Activated naive CD8-positive, alpha-beta T cell treated with anti-CD3 and anti-CD28 coated beads for 36 hours (primary cell): Measurements from ENCODE around the gene TCTN3. TPM values are rescaled to one million over a fixed set of nuclear protein-coding genes. Genes with fewer than 3 reads are reported as not detected.

Experiments
- DNase-seq: peaks from one replicate; pipeline ENCODE4 v3.0.0; 2021
- H3K27ac Mint-ChIP-seq: one replicate; pipeline ENCODE4 v1.8.0; 2022; ENCODE audit warnings: mild to moderate bottlenecking, moderate library complexity, mixed read lengths
- H3K27me3 Mint-ChIP-seq: one replicate; pipeline ENCODE4 v1.8.0; 2022; ENCODE audit warnings: mild to moderate bottlenecking, mixed read lengths
- H3K36me3 Mint-ChIP-seq: one replicate; pipeline ENCODE4 v1.8.0; 2021; ENCODE audit warnings: mild to moderate bottlenecking, mixed read lengths
- H3K4me1 Mint-ChIP-seq: one replicate; pipeline ENCODE4 v1.8.0; 2021; ENCODE audit warnings: mixed read lengths
- H3K4me3 Mint-ChIP-seq: one replicate; pipeline ENCODE4 v1.8.0; 2022; ENCODE audit warnings: mild to moderate bottlenecking, moderate library complexity, mixed read lengths
- H3K9me3 Mint-ChIP-seq: one replicate; pipeline ENCODE4 v1.8.0; 2022; ENCODE audit warnings: mixed read lengths
- total RNA-seq, 2 experiments: library from RNA; stranded (reverse); gene quantifications; one replicate each; pipeline ENCODE4 v1.2.3, GENCODE V29; 2021

TCTN3 gene
- total RNA-seq, 2 experiments from 2014 or later: 25.2 to 26.2 TPM

DNA sequence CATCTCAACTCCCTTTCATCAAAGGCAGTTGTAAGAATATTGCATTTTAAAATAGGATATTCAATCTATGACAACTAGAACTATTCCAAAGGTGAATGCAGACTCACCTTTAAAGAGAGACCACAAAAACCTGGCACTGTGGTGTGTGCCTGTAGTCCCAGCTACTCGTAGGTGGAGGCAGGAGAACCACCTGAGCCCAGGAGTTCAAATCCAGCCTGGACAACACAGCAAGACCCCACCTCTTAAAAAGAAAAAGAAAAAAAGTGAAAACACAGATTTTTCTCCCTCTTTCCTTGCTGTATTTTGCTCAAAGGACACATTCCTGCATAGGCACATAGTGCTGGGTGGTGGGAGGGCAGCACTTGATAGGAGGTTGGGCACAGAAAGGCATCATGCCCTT, 36.5 kb downstream of the TCTN3 start:
- Mint-ChIP-seq H3K27me3 (no peaks in the 10 kb centered on the region), H3K9me3 (peaks cover 4% of the 10 kb centered on the region), H3K27ac (no peak overlapping the region), H3K4me3 (peak overlapping the region; percentile 96), H3K36me3 (peaks cover 30% of the 10 kb centered on the region), H3K4me1 (peaks cover 28% of the 10 kb centered on the region)
- DNase-seq: no peak

DNA sequence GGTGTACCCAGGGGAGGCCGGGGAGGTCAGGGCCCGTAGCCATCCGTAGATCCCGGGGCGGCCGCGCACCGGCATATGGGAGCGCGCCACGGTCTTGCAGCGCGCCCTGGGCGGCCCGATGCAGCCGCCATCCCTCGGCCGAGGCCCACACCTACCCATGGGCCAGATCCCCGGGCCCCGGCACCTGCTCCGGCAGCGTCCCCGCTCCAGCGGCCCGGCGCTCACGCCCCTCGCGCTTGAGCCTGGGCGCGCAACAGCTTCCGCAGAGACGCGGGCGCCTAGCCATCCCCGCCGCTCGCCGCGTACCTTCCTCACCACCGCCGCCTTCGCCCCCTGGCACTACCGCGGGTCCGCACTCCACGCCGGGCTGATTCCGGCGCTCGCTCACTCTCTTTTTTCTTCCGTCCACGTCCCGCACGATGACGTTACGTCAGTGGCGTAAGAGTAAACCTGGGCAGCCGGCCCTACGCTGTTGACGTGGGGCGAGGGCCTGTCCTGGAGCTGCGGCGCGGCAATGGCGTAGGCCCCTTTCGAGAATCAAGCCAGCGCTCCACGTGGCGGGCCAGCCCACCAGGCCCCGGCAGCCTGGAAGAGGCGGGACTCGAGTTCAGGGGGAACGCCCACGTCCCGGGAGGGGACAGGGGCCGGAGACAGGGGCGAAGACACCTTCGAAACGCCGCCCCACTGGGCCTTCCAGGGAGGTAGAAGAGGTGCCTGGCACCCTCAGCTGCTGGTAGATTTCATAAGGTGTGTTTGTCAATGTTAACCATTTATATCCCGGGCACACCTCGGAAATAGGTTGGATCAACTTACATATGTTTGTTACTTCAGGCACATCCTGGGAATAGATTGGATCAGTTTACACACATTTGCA, 37.2 kb downstream of the TCTN3 start, which contains the start of gene ALDH18A1:
Gene ALDH18A1, minus strand, starts transcription at position 421 of the 874 bp plus-strand sequence. CDS start 3,334 bp downstream, outside the sequence.
- H3K27ac Mint-ChIP-seq: peak within 1 kb of the TSS; percentile 96

DNA sequence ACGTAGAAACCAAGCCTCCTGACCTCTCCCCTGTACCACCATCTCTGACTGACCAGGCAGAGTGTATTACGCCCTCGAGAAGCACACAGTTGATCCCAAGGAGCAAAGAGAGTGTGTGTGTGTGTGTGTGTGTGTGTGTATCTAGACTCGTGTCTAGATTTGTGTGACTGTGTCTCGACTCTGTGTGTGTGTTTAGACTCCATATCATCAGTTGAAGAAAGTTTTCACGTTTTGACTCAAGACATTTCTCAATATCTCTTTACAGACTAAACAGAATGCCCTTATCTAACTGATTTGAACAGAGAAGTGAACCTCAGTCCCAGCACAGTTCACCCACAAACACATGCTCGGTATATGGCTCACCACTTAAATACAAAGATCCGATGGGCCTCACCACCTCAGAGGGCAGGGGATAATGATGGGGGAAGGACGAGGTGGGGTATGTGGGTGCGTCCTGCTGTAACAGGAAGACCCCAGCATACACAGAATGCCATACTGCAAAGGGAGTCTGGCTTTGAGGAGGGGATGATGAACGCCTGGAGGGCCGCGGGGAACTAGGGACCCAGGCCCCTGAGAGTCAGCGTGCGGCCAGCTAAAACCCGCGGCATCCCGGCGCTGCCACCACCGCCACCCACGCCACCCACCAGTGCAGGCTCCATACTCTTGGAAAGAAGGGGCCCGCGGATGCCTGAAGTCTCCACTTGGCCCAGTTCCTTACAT, 38.0 kb downstream of the TCTN3 start:
- peaks cover 45% of the 10 kb centered on the region for H3K36me3 Mint-ChIP-seq
- H3K27ac Mint-ChIP-seq: peak overlapping the region; percentile 82
- peaks cover 9% of the 10 kb centered on the region for H3K9me3 Mint-ChIP-seq

More for the DNA sequence above, 37.2 kb downstream of the TCTN3 start, which contains the start of gene ALDH18A1:
- Mint-ChIP-seq H3K4me1 (peaks cover 31% of the 10 kb centered on the region), H3K27me3 (no peaks in the 10 kb centered on the region), H3K4me3 (peak within 1 kb of the TSS; percentile 96), H3K36me3 (peaks cover 37% of the 10 kb centered on the region), H3K9me3 (peaks cover 6% of the 10 kb centered on the region)
- peak; percentile 92 for DNase-seq

DNA sequence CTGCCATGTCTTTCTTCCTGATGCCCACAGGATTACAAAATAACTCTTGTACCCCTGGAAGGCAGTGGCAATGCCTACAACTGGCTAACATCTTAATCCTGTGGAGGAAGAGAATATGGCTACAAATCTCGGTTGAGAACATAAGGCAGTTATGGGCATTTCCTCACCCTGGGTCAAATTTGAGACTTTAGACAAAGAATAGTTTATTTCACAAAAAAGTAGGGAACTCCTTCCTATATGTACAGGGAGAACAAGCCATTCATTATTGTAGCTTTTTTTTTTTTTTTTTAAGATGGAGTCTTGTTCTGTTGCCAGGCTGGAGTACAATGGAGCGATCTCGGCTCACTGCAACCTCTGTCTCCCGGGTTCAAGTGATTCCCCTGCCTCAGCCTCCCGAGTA, 39.8 kb downstream of the TCTN3 start:
- DNase-seq: no peak
- Mint-ChIP-seq H3K27ac (no peak overlapping the region), H3K9me3 (peaks cover 9% of the 10 kb centered on the region), H3K4me3 (no peak overlapping the region), H3K4me1 (peaks cover 34% of the 10 kb centered on the region), H3K27me3 (no peaks in the 10 kb centered on the region), H3K36me3 (peaks cover 57% of the 10 kb centered on the region)

More for the DNA sequence above, 38.0 kb downstream of the TCTN3 start:
- H3K27me3 Mint-ChIP-seq: no peaks in the 10 kb centered on the region
- peaks cover 34% of the 10 kb centered on the region for H3K4me1 Mint-ChIP-seq
- DNase-seq: no peak
- peak overlapping the region; percentile 96 for H3K4me3 Mint-ChIP-seq

DNA sequence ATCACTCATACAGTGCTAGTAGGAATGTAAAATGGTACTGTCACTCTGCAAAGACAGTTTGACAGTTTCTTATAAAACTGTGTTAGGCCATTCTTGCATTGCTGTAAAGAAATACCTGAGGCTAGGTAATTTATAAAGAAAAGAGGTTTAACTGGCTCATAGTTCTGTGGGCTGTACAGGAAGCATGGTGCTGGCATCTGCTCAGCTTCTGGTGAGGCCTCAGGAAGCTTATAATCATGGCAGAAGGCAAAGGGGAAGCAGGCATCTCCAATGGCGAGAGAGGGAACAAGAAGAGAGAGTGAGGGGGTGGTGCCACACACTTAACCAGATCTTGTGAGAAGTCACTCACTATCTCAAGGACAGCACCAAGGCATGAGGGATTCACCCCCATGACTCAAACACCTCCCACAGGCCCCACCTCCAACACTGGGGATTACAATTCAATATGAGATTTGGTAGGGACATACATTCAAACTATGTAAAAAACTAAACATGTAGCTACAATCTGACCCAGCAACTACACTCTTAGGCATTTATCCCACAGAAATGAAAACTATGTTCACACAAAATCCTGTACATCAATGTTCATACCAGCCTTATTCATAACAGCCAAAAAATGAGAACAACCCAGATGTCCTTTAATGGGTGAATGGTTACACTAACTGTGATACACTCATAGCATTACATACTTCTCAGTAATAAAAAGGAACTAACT, 42.2 kb downstream of the TCTN3 start:
- Mint-ChIP-seq H3K27ac (no peak overlapping the region), H3K27me3 (no peaks in the 10 kb centered on the region), H3K4me1 (peaks cover 28% of the 10 kb centered on the region), H3K9me3 (peaks cover 6% of the 10 kb centered on the region), H3K4me3 (no peak overlapping the region), H3K36me3 (peaks cover 66% of the 10 kb centered on the region)
- DNase-seq: no peak

DNA sequence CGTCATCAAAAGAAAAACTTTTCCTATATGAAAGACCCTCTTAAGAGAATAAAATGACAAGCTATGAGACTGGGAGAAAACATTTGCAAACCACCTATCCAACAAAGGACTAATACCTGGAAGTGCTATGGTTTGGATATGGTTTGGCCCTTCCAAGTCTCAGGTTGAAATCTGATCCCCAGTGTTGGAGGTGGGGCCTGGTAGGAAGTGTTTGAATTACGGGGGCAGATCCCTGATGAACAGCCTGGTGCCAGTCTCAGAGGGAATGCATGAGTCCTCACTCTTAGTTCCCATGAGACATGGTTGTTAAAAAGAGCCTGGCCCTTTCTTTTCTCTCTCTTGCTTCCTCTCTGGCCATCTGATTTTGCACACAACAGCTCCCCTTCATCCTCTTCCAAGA, 43.5 kb downstream of the TCTN3 start:
- DNase-seq: no peak
- H3K27me3 Mint-ChIP-seq: no peaks in the 10 kb centered on the region
- no peak overlapping the region for H3K4me3 Mint-ChIP-seq
- H3K36me3 Mint-ChIP-seq: peaks cover 62% of the 10 kb centered on the region
- peaks cover 6% of the 10 kb centered on the region for H3K9me3 Mint-ChIP-seq
- H3K27ac Mint-ChIP-seq: no peak overlapping the region
- H3K4me1 Mint-ChIP-seq: peaks cover 22% of the 10 kb centered on the region

DNA sequence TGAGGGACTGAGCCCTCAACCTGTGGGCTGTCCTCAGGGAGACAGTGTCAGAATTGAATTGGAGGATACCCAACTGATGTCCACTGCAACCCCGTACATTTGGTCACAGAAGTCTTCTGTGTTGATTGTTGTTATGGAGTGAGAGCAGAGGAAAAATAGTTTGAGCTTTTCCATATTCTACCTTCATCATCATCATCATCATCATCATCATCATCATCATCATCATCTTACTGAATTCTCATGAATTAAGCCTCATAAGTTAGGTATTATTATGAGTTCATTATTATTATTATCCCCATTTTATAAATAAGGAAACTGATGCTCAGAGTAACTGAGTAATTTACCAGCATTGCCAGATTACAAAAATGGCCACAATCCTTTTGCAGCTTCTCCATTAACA, 45.6 kb downstream of the TCTN3 start:
- no peak overlapping the region for H3K27ac Mint-ChIP-seq
- DNase-seq: no peak

DNA sequence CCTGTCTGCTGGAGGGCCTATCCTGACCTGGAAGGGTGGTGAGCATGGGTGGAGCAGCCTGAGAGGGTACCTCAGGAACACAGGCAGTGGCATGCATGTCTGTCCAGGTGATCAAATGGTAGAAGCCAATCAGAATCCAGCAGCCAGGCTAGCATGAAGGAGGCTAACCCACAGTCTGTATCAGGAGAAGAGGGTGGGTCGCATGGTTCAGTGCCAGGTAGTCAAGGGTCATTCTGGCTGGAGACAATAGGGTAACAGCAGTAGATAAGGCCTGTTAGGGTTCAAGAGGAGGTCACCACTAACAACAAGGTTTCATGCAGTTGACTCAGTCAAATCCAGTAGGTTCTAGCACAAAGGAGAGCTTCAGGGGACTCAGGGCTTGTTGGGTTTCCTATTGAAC, 47.6 kb downstream of the TCTN3 start:
- H3K27me3 Mint-ChIP-seq: no peaks in the 10 kb centered on the region
- DNase-seq: no peak
- no peaks in the 10 kb centered on the region for H3K9me3 Mint-ChIP-seq
- peaks cover 38% of the 10 kb centered on the region for H3K36me3 Mint-ChIP-seq
- H3K4me1 Mint-ChIP-seq: peaks cover 5% of the 10 kb centered on the region
- H3K27ac Mint-ChIP-seq: no peak overlapping the region
- no peak overlapping the region for H3K4me3 Mint-ChIP-seq

More for the DNA sequence above, 45.6 kb downstream of the TCTN3 start:
- Mint-ChIP-seq H3K36me3 (peaks cover 54% of the 10 kb centered on the region), H3K4me1 (peaks cover 15% of the 10 kb centered on the region), H3K27me3 (no peaks in the 10 kb centered on the region), H3K4me3 (no peak overlapping the region), H3K9me3 (peaks cover 6% of the 10 kb centered on the region)

DNA sequence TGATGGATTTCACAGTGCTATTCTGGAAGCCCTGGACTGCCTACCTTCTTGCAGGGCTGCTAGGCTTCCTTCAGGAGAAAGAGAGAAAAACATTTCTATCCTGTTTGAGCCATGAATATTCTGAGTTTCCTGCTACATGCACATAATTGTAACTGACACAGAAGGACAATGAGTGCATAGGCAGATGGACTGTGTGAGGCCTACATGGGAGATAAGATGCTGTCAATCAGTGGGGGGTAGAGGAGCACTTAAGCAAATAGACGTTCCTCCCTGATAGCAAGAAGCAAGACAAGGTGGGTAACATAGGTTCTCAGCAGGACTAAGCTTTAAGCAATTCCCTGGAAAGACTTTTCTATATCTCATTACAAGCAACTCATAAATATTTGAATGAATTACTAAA, 48.8 kb downstream of the TCTN3 start:
- H3K4me1 Mint-ChIP-seq: peaks cover 5% of the 10 kb centered on the region
- no peak overlapping the region for H3K4me3 Mint-ChIP-seq
- no peaks in the 10 kb centered on the region for H3K9me3 Mint-ChIP-seq
- no peak for DNase-seq
- H3K36me3 Mint-ChIP-seq: peaks cover 31% of the 10 kb centered on the region
- no peaks in the 10 kb centered on the region for H3K27me3 Mint-ChIP-seq
- no peak overlapping the region for H3K27ac Mint-ChIP-seq

DNA sequence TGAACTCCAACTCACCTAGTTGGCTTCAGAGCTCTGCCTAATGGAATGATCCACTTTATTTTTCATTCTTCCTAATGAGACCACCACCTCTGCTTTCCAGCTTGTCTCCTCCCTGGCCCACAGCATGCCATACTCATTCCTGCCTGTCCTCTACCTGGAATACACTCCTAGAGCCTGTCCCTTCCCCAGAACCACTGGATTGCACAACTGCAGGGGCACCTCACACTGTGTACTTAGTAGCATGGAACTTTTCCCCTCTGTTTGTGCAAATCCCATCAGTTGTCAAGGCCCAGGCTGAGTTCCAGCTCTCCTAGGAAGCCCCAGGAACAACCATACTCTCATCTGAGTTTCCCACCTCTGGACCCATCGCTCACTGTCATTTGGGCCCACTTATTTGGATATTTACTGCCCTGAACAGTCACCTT, 52.8 kb downstream of the TCTN3 start:
- Mint-ChIP-seq H3K27ac (no peak overlapping the region), H3K9me3 (no peaks in the 10 kb centered on the region), H3K4me1 (peaks cover 5% of the 10 kb centered on the region), H3K4me3 (no peak overlapping the region), H3K27me3 (no peaks in the 10 kb centered on the region), H3K36me3 (peaks cover 23% of the 10 kb centered on the region)
- no peak for DNase-seq

DNA sequence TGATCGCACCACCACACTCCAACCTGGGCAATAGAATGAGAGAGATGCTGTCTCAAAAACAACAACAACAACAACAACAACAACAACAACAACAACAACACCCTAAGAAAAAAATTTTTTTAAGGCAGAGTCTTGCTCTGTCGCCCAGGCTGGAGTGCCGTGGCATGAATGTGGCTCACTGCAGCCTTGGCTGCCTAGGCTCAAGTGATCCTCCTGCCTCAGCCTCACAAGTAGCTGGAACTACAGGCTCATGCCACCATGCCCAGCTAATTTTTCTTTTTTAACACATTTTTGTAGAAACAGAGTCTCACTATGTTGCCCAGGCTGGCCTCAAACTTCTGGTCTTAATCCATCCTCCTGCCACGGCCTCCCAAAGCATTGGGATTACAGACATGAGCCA, 55.8 kb downstream of the TCTN3 start:
- H3K27ac Mint-ChIP-seq: no peak overlapping the region
- H3K36me3 Mint-ChIP-seq: peaks cover 39% of the 10 kb centered on the region
- H3K27me3 Mint-ChIP-seq: no peaks in the 10 kb centered on the region
- no peaks in the 10 kb centered on the region for H3K4me1 Mint-ChIP-seq
- H3K4me3 Mint-ChIP-seq: no peak overlapping the region
- H3K9me3 Mint-ChIP-seq: no peaks in the 10 kb centered on the region
- DNase-seq: no peak

DNA sequence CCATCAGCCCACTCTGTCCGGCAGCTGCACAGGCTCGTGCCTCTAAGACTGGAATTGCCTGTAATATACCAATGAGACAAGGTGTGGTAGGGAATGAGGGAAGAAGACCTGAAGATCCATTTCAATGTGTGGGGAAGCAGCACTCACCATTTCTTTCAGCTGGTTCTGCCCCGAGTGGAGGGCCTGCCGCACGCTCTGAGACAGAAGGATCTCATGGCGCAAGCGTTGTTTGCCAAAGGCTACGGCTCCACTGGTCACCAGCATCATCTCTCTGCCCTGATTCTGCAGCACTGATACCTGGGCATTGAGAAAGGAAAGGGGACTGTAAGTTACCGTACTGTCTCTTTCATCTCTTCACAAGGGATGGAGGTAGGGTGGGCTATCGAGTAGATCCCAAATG, 56.6 kb downstream of the TCTN3 start:
- Mint-ChIP-seq H3K27ac (no peak overlapping the region), H3K9me3 (no peaks in the 10 kb centered on the region), H3K4me1 (no peaks in the 10 kb centered on the region), H3K27me3 (no peaks in the 10 kb centered on the region), H3K4me3 (no peak overlapping the region), H3K36me3 (peaks cover 39% of the 10 kb centered on the region)
- DNase-seq: no peak

DNA sequence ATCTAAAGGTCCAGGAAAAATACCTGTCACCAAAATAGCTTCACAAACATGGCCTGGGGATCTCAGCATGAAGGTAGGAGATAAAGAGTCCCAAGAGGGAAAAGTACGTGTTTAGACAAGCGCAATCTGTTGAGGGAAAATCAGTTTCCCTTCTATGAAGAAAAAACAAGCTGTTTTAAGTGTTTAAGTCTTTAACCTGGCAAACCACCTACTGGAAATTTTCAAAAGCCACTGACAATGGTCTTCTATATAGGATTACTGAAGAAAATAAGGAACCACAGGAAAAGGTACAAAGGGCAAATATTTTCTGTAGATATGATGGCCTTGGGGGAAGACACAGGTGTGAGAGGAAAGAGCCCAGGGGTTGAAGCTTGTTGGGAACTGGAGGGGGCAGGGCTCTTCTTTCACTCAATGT, 58.4 kb downstream of the TCTN3 start:
- Mint-ChIP-seq H3K4me1 (no peaks in the 10 kb centered on the region), H3K9me3 (no peaks in the 10 kb centered on the region), H3K36me3 (peaks cover 40% of the 10 kb centered on the region), H3K27ac (peak overlapping the region; percentile 2), H3K27me3 (no peaks in the 10 kb centered on the region), H3K4me3 (no peak overlapping the region)
- no peak for DNase-seq

DNA sequence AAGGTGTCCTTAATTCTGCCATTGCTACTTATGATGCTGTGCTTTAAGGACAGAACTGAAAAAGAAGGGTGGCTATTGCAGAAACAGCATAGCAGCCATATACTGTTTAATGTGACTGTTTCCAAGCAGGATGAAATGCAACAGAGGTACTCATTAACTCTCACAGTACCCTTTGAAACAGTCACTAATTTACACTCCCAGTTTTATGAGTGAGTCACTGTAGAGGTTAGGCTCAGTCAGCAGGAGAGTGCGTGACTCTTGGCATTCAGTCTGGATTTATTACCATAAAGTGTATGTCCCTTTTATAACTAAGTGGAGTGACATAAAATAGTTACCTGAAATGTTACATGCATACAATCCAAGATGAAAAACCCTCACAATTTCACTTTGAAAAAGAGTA, 64.9 kb downstream of the TCTN3 start:
- Mint-ChIP-seq H3K4me1 (no peaks in the 10 kb centered on the region), H3K36me3 (peaks cover 37% of the 10 kb centered on the region)

DNA sequence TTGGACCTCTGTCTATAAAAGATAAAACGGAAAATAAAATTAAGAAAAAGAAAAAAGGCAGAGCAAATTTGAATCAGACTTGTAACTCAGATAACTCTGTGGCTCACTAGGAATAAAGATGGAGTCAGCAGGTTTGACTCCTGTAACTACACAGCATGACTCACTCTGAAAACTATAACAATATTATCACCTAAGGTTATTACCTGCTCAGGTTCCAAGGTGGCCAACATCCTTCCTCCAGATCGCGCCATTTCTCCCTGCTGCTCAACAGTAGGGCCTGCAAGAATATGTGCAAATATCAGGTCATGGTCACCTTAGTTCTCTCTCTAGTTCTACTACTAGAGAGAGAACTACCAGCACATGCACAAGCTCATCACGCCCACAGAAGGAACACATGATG, 67.2 kb downstream of the TCTN3 start:
- Mint-ChIP-seq H3K27me3 (no peaks in the 10 kb centered on the region), H3K4me3 (no peak overlapping the region), H3K4me1 (no peaks in the 10 kb centered on the region), H3K9me3 (no peaks in the 10 kb centered on the region), H3K36me3 (peaks cover 27% of the 10 kb centered on the region), H3K27ac (no peak overlapping the region)
- no peak for DNase-seq

More for the DNA sequence above, 64.9 kb downstream of the TCTN3 start:
- Mint-ChIP-seq H3K27ac (no peak overlapping the region), H3K4me3 (no peak overlapping the region), H3K9me3 (no peaks in the 10 kb centered on the region), H3K27me3 (no peaks in the 10 kb centered on the region)
- no peak for DNase-seq
